CD14-positive monocyte (primary cell): ENCODE measurements around the gene KLC1. TPM values are rescaled to one million over a fixed set of nuclear protein-coding genes. Genes with fewer than 3 reads are reported as not detected.

Experiments used
- DNase-seq, 3 donors: peaks; one replicate each; pipeline ENCODE4 v3.0.0-alpha.2; 2011 to 2022
- H2AFZ ChIP-seq: 2 replicates; pipeline ENCODE4 v1.6.0; 2012; ENCODE audit warnings: mild to moderate bottlenecking, low read depth, low read length, inconsistent platforms; ENCODE audit not compliant: insufficient read depth, poor library complexity, severe bottlenecking
- H3K27ac ChIP-seq, 2 donors: 1 replicate in 1 of 2; 2 replicates in 1 of 2; pipeline ENCODE4 v1.5.1; 2012 to 2013; ENCODE audit warnings: low read length in 2 of 2, control low read depth in 1 of 2, inconsistent platforms in 1 of 2, low read depth in 1 of 2, mild to moderate bottlenecking in 1 of 2
- H3K27me3 ChIP-seq, 2 donors: one replicate each; pipeline versions ENCODE4 v1.6.0 to v1.6.1; 2011 to 2013; ENCODE audit warnings: low read length in 2 of 2; ENCODE audit not compliant: control insufficient read depth in 2 of 2, insufficient read depth in 2 of 2
- H3K36me3 ChIP-seq, 2 donors: replicated peaks in 1 of 2; 1 replicate in 1 of 2; 2 replicates in 1 of 2; pipeline versions ENCODE4 v1.5.1 to v1.6.1; 2012 to 2013; ENCODE audit warnings: low read length in 2 of 2, control low read depth in 1 of 2, inconsistent platforms in 1 of 2, mild to moderate bottlenecking in 1 of 2; ENCODE audit not compliant: insufficient read depth in 2 of 2, control insufficient read depth in 1 of 2
- H3K4me1 ChIP-seq, 2 donors: 1 replicate in 1 of 2; 2 replicates in 1 of 2; pipeline versions ENCODE4 v1.5.1 to v1.6.1; 2012 to 2013; ENCODE audit warnings: low read length in 2 of 2, control low read depth in 1 of 2, inconsistent platforms in 1 of 2, mild to moderate bottlenecking in 1 of 2, moderate library complexity in 1 of 2; ENCODE audit not compliant: insufficient read depth in 2 of 2, control insufficient read depth in 1 of 2
- H3K4me2 ChIP-seq: replicated peaks from 2 replicates; pipeline ENCODE3; 2012; ENCODE audit warnings: low read length, moderate library complexity, mild to moderate bottlenecking; ENCODE audit not compliant: poor library complexity, severe bottlenecking; ENCODE audit errors: extremely low read depth
- H3K4me3 ChIP-seq, 3 experiments: fragments of 200-600 bp in 1 of 3; sonication (generic) in 1 of 3; replicated peaks in 1 of 3; 1 replicate in 2 of 3; 2 replicates in 1 of 3; pipeline ENCODE4 v1.5.1; 2011 to 2013; ENCODE audit warnings: low read length in 3 of 3, mild to moderate bottlenecking in 3 of 3, control low read depth in 2 of 3, low read depth in 2 of 3, inconsistent platforms in 1 of 3, moderate library complexity in 1 of 3
- H3K79me2 ChIP-seq: 2 replicates; pipeline ENCODE4 v1.6.0; 2012; ENCODE audit warnings: mild to moderate bottlenecking, control low read depth, inconsistent platforms, low read length, moderate library complexity; ENCODE audit not compliant: insufficient read depth
- H3K9ac ChIP-seq: 2 replicates; pipeline ENCODE4 v1.6.0; 2017; ENCODE audit warnings: low read length, mild to moderate bottlenecking; ENCODE audit not compliant: insufficient read depth, poor library complexity, severe bottlenecking
- H3K9me3 ChIP-seq, 2 donors: replicated peaks in 1 of 2; 1 replicate in 1 of 2; 2 replicates in 1 of 2; pipeline versions ENCODE4 v1.5.1 to v1.6.1; 2012 to 2013; ENCODE audit warnings: low read length in 2 of 2, control low read depth in 1 of 2; ENCODE audit not compliant: control insufficient read depth in 1 of 2, insufficient read depth in 1 of 2
- H4K20me1 ChIP-seq: 2 replicates; pipeline ENCODE4 v1.6.0; 2012; ENCODE audit warnings: mild to moderate bottlenecking, low read length, control low read depth, moderate library complexity; ENCODE audit not compliant: insufficient read depth
- H3K27ac Mint-ChIP-seq, 7 donors: one replicate each; pipeline ENCODE4 v1.8.0; 2020; ENCODE audit warnings: mild to moderate bottlenecking in 7 of 7, mixed read lengths in 7 of 7, moderate library complexity in 6 of 7, inconsistent platforms in 2 of 7
- H3K27me3 Mint-ChIP-seq, 3 donors: one replicate each; pipeline ENCODE4 v1.8.0; 2021 to 2022; ENCODE audit warnings: low read depth in 3 of 3, mild to moderate bottlenecking in 3 of 3, mixed read lengths in 3 of 3, moderate library complexity in 3 of 3, inconsistent platforms in 1 of 3
- H3K36me3 Mint-ChIP-seq, 2 donors: one replicate each; pipeline ENCODE4 v1.8.0; 2020; ENCODE audit warnings: mixed read lengths in 2 of 2, inconsistent platforms in 1 of 2, mild to moderate bottlenecking in 1 of 2
- H3K4me1 Mint-ChIP-seq: one replicate; pipeline ENCODE4 v1.8.0; 2020; ENCODE audit warnings: mild to moderate bottlenecking, mixed read lengths
- H3K4me3 Mint-ChIP-seq, 2 donors: one replicate each; pipeline ENCODE4 v1.8.0; 2020; ENCODE audit warnings: mild to moderate bottlenecking in 2 of 2, mixed read lengths in 2 of 2, moderate library complexity in 1 of 2
- H3K9me3 Mint-ChIP-seq, 7 donors: one replicate each; pipeline ENCODE4 v1.8.0; 2020 to 2022; ENCODE audit warnings: mixed read lengths in 7 of 7, mild to moderate bottlenecking in 6 of 7, moderate library complexity in 6 of 7, inconsistent platforms in 2 of 7
- WGBS: methylation state at CpG from one replicate; pipeline ENCODE4 v1.1.5; 2013; ENCODE audit warnings: missing lambda C conversion rate; ENCODE audit not compliant: insufficient coverage; 5-methylcytosine and 5-hydroxymethylcytosine counted together
- intact Hi-C, 2 donors: fragments of 100-400 bp; cut with micrococcal nuclease; formaldehyde crosslinking; loops; one replicate each; pipeline versions ENCODE4 v1.15.0 to v1.15.1; 2023
- polyA plus RNA-seq, 3 donors: library from polyadenylated mRNA; depleted of rRNA in 1 of 3; unstranded in 2 of 3; stranded (reverse) in 1 of 3; fragments of 300-500 nt in 2 of 3; fragments of >200 nt in 1 of 3; fragmentation: Illumina TruSeq in 2 of 3; gene quantifications; 1 replicate in 2 of 3; 2 replicates in 1 of 3; pipeline ENCODE4 v1.2.3, GENCODE V29; 2012 to 2021
- TF ChIP-seq, protein P1 (sequence below): fragments of 200-600 bp; IDR thresholded peaks from one replicate; pipeline ENCODE4 v1.8.0; 2022; ENCODE audit warnings: antibody characterized with exemption, mild to moderate bottlenecking

KLC1 gene
- polyA plus RNA-seq, 3 donors = 41.5 to 108 (median 46.6) TPM

DNA sequence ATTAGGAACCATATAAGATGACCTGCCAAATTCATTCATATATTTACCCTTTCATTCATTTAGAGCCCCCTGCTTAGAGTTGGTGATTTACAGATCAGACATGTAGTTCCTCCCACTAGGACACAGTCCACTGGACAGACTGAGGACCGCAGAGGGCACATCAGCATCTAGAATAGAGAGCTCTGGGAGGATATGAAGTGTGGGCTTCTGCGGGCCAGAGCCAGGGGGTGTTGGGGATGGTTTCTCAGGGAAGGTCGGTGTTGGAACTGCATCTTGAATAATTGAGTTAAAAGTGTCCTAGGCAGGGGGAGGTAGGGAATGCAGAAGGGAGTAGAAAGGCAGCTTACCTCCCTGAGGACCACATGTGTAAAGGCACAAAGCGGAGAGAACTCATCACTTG is 42.9 kb downstream of the KLC1 start:
- Mint-ChIP-seq H3K4me1 (no peaks in the 10 kb centered on the region), H3K4me3 (no peak overlapping the region), H3K9me3 (no peaks in the 10 kb centered on the region), H3K27me3 (no peaks in the 10 kb centered on the region), H3K27ac (no peak overlapping the region), H3K36me3 (peaks cover 82 to 96% of the 10 kb centered on the region in 2 donors)
- Histone ChIP-seq H3K27ac (no peak overlapping the region), H4K20me1 (peaks cover 25% of the 10 kb centered on the region), H3K9me3 (no peaks in the 10 kb centered on the region), H3K4me2 (no peak overlapping the region), H3K4me3 (no peak overlapping the region), H3K36me3 (peaks cover 90 to 99% of the 10 kb centered on the region in 2 donors), H3K9ac (no peak overlapping the region), H3K79me2 (no peaks in the 10 kb centered on the region), H3K27me3 (no peaks in the 10 kb centered on the region), H3K4me1 (no peaks in the 10 kb centered on the region), H2AFZ (no peak overlapping the region)
- intact Hi-C loops = no loop called here
- TF ChIP-seq, protein P1, sequence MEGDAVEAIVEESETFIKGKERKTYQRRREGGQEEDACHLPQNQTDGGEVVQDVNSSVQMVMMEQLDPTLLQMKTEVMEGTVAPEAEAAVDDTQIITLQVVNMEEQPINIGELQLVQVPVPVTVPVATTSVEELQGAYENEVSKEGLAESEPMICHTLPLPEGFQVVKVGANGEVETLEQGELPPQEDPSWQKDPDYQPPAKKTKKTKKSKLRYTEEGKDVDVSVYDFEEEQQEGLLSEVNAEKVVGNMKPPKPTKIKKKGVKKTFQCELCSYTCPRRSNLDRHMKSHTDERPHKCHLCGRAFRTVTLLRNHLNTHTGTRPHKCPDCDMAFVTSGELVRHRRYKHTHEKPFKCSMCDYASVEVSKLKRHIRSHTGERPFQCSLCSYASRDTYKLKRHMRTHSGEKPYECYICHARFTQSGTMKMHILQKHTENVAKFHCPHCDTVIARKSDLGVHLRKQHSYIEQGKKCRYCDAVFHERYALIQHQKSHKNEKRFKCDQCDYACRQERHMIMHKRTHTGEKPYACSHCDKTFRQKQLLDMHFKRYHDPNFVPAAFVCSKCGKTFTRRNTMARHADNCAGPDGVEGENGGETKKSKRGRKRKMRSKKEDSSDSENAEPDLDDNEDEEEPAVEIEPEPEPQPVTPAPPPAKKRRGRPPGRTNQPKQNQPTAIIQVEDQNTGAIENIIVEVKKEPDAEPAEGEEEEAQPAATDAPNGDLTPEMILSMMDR = no peak
- no peak for DNase-seq
- WGBS = 96% methylated on average over 2 of the region's 4 CpGs

DNA sequence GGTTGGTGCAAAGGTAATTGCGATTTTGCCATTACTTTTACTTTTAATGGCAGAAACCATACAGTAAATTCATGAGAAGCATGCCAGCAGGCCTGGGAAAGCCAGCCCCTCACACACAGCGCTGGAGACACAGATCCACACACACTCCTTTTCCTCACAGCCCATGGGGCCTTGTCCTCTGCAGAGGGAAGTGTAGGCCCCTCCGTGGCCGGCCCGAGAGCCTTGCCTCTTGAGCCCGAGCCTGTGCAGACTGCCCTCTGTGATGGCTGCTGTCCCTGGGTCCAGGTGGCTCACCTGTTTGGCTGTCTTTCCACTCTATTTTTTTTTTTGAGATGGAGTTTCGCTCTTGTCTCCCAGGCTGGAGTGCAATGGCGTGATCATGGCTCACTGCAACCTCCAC is 46.9 kb downstream of the KLC1 start:
- H3K36me3 Mint-ChIP-seq = peaks cover 85 to 97% of the 10 kb centered on the region in 2 donors
- no peak overlapping the region for H3K4me3 ChIP-seq
- H4K20me1 ChIP-seq = peaks cover 31% of the 10 kb centered on the region
- H3K4me2 ChIP-seq = no peak overlapping the region
- H2AFZ ChIP-seq = no peak overlapping the region
- no peak for DNase-seq
- peaks cover 4% of the 10 kb centered on the region for H3K4me1 Mint-ChIP-seq
- intact Hi-C loops = loop anchor here in 1 of 2 donors (5.0 kb wide), 1 partner anchor 104 kb away; no protein-coding TSS in a partner anchor
- H3K79me2 ChIP-seq = no peaks in the 10 kb centered on the region
- peak overlapping the region in 1 of 7 donors; percentile 55 for H3K27ac Mint-ChIP-seq
- no peak overlapping the region for H3K27ac ChIP-seq
- no peak overlapping the region for H3K9ac ChIP-seq
- H3K9me3 Mint-ChIP-seq = no peaks in the 10 kb centered on the region
- H3K27me3 ChIP-seq = no peaks in the 10 kb centered on the region
- no peaks in the 10 kb centered on the region for H3K9me3 ChIP-seq
- no peaks in the 10 kb centered on the region for H3K27me3 Mint-ChIP-seq
- peaks cover 93 to 100% of the 10 kb centered on the region in 2 donors for H3K36me3 ChIP-seq
- 83% methylated on average over 4 of the region's 8 CpGs for WGBS
- H3K4me3 Mint-ChIP-seq = no peak overlapping the region
- TF ChIP-seq, protein P1 = no peak
- H3K4me1 ChIP-seq = no peaks in the 10 kb centered on the region
